ENCODE results near the gene ZNF276.
A peak's percentile ranks its signal among the peaks of the same experiment; 100 is the strongest.
"Not testable (repeated sequence)": the region's sequence is repeated elsewhere in the genome, so short reads cannot be mapped to it uniquely, and the experiment has no call there.

ZNF276 gene

DNA sequence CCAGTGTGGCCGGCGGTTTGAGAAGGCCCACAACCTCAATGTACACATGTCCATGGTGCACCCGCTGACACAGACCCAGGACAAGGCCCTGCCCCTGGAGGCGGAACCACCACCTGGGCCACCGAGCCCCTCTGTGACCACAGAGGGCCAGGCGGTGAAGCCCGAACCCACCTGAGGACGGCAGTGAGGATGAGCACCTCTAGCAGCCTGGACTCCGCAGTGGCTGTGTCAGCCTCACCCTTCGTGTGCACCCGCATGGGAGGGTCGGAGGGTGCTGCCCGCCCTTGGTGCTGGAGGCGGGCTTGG, 16.7 kb downstream of the ZNF276 start:
- DNase-seq, result no peak

DNA sequence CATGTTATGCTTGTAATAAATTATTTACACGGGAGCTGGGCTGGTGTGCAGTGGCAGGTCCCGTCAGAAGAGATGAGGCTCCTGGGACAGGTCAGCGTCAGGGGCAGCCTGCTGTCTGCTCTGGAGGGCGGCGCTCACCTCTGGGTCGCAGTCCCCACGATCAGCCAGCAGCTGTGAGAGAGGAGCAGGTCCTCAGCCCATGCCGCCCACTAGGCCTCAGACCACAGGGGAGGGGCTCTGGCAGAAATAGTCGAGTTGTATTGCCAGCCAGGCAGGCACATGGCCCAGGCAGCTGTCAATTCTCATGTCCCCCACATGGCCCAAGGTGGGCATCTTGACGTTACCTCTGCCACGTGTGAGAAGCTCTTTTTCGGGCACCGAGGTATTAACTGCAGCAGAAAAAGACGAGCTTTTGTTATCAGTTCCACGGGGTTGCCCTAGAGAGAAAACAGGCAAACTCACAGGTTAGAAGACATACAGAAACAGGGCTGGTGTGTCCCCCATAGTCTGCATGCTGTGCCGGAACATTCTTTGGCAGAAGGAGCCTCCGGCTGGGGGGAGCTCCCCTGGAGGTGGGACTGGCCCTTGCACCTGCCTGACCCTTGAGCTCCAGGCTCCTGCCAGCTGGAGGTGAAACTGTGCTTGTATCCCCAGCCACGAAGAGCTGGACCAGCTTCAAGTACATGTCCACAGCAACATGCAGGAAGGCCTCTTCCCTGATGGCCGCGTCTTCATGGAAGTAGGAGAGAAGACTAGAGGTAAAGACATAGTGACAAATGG, 17.4 kb downstream of the ZNF276 start:
- DNase-seq, result no peak

DNA sequence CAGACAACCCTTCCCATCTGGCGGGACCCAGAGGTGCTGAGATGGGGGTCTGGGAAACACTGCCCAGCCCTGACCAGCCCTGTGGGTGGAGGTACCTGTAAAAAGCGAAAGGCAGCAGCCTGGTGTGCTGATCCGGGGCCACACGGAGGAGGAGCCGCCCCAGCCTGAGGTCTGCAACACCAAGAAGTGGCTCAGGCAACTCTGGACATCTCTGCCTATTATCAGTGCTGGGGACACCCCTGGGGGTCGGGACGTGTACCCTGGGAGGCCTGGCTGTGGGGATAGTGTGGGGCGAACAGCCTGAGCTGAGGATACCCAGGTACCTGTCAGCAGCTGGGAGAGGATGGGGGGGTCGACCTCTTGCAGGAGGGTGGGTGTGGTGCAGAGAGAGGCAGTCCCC, 18.0 kb downstream of the ZNF276 start:
- DNase-seq, result no peak

DNA sequence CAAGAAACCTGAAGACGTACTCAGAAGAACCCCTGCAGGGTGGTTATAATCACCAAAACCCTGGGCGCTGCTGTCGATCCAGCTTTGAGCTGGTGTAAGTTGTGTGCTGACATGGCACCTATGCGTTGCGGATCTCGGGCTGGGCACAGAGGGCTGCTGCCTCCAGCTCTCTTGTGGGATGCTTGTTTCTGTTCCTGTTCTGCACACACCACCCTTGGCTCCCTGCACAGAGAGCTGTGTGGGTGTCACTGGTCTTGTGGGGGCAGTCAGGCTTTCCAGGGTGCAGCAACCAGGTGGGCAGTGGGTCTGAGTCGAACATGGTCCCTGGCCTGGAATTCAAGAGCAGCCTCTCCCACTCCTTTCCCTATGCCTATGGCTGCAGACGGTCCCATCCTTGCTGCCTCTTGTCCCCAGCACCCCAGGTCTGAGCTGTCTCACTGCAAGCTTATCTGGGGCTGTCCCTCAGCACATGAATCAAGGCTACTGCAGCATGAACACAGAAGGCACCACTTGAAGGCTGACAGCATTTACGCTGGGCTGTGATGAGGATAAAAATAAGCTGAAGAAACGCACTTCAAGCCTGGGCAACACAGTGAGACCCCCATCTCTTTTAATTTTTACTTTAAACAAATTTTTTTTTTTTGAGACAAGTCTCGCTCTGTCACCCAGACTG, 20.1 kb downstream of the ZNF276 start:
- DNase-seq, result no peak

DNA sequence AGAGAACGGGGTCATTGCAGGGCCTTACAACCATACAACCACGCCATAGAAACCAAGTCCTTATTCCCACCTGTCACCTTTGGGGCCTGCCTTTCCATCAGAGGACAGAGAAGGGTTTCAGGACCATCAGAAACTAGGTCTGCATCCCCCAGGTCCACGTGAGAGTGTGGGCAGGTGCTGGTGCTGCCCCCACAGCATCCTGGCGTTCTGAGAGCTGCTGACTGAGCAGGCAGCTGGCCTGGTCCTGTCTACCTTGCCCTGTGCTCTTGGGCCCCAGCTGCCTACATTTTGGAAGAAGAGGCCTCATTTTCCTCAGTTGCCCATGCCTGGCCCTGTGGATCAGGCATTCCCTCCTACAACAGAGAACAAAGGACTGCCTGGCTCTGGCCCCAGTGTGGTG, 21.6 kb downstream of the ZNF276 start:
- no peak for DNase-seq

DNA sequence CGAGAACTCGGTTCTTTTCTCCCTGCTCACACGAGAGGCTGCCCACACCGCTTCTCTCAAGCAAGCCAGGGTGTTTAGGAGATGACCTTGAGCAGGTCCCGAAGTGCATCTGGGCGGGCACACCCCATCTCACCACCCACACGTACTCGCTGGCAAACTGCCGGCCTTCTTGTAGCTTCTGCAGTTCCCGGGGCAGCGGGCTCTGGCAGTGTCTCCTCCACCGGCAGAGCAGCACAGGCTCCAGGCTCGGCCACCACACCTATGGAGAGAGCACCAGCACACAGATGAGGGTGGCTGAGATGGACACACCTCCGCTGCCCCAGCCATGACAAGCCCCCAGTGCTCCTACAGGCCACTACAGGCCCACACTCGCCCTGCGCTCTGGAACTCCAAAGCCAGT, 23.5 kb downstream of the ZNF276 start:
- DNase-seq, result no peak

DNA sequence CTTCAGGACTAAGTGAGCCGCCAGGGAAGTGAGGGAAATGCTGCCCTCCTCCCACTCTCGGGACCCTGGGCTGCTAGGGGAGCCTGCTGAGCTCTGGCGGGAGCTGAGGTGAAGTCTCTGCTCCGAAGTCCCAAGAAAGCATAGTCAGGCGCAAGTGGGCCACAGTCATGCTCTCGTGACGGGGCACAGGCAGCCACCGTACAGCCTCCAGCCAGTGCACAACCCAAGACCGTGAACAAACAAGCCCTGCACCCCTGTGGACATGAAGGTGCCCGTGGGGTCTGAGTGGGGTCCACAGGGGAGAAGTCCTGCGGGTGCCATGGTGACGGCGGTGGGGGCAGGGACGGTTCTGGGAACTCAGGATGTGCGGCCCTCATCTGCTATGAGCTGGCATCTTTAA, 24.7 kb downstream of the ZNF276 start:
- DNase-seq, result no peak

DNA sequence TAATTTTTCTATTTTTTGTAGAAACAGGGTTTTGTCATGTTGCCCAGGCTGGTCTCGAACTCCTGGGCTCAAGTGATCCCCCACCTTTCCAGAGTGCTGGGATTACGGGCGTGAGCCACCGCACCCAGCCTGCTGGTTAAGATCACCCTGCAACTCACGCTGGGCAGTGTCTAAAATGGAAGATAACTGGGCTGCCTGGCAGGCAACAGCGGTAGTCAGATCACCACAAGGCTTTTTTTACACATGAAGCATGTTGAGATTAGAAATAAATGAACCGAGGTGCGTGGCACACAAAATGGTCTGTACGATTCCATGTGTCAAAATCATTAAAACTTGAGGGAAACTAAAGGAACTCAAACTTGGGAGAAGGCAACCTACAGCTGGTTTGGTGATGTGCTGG, 26.7 kb downstream of the ZNF276 start:
- no peak for DNase-seq

DNA sequence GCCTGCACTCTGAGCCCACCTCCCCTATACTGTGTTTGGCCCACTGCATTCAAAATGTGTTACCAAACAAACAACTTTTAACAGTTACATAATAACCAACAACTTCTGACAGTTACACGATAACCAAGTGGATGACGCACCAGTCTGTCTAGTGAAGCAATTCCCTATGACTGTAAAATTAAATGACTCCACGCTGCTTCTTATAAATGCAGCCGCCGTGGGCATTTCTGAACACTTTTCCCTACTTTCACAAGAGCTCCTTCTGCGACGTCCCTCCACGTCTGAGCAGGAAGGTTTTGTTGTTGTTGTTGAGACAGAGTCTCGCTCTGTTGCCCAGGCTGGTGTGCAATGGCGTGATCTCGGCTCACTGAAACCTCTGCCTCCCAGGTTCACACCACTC, 27.6 kb downstream of the ZNF276 start:
- no peak for DNase-seq

DNA sequence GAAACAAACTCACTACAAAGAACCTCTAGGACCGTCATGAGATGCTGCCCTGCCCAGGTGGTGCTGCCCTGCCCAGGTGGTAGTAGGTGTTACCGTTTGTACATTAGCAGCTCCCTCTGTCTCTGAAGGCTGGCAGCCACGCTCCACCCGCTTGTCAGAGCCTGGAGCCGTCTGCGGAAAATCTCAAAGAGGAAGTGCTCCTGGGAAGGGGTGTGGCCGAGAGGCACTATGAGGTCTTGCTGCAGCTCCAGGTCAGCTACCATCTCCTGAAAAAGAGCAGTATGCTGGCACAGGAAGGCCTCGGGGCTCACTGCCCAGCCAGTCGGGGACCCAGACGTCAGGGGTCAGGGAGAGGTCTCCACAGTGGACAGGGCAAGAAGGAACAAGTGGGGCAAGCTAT, 28.3 kb downstream of the ZNF276 start:
- no peak for DNase-seq

DNA sequence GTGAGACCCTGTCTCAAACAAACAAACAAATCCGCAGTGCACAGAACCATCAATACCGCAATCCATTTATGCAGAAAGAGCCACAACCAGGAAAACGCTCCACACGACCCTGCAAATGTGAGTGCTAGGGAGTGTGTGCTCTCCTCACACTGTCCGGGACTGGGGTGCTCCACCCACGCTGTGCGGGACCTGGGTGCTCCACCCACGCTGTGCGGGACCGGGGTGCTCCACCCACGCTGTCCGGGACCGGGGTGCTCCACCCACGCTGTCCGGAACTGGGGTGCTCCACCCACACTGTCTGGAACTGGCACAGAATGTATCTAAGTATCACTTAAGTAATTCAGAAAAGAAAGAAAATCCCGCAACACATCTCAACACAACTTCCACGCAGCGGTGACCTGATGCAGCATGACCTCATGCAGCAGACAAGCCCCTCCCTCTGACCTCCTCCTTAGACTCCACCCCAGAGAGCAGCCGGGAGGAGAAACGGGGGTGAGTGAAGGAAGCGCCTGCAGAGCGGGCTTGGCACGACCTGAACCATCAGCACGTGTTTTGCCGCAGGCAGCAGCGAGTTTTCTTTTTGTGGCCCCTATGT, 38.5 kb downstream of the ZNF276 start:
- peak; percentile 27 for DNase-seq

DNA sequence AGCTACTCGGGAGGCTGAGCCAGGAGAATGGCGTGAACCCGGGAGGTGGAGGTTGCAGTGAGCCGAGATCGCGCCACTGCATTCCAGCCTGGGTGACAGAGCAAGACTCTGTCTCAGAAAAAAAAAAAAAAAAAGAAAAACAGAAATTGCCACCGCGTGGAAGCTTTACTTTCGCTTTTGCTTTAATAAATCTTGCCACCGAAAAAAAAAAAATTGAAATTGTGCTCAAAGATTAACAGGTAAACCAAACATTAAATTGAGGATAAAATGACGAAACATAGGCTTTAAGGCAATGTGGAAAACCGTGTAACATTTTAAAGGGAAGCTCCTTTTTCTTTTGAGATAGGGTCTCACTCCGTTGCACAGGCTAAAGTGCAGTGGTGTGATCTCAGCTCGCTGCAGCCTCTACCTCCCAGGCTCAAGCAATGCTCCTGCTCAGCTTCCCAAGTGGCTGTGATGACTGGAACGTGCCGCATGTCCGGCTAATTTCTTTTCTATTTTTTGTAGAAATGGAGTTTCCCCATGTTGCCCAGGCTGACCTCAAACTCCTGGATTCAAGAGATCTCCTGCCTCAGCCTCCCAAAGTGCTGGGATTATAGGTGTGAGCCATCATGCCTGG, 40.1 kb downstream of the ZNF276 start:
- peak; percentile 14 for DNase-seq

DNA sequence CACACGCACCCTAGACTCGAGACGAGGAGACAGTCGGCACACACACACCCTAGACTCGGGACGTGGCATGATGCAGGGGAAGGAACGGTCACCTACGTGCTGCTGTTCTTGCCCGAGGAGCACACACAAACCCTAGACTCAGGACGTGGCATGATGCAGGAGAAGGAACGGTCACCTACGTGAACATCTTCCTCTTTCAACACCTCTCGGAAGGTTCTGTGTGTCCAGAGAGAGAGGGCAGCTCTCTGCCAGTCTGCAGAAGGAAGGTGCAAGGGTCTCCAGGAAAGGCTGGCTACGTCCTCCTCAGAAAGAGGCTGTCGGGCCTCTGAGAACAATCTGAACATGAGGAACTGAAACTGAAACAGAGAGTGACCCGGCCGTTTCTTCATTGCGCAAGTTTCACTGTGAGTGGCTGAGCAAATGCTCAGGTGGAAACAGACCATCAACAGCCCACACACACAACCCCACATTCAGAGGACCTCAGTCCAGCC, 43.4 kb downstream of the ZNF276 start:
- peak; percentile 67 for DNase-seq

DNA sequence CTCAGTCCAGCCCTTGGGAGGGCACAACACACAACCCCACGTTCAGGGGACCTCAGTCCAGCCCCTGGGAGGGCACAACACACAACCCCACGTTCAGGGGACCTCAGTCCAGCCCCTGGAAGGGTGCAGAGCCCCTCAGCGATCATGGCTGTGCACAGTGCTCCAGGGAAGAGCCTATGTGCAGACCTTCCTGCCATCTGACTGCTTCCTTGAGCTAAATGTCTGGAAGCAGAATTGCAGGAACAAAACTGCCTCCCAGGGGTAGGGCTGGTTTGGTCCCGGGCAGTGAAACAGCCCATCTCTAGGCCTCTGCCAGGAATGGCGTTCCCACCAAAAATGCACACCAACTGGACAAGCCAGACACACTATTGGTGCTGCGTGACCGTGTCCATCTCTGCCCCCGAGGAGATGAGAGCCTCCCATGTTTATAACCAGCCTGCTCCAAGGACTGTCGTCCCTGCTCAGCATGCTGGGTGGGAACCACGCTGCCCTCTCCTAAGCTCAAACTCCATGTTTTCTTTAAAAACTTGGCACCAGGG, 44.0 kb downstream of the ZNF276 start:
- DNase-seq, result no peak

DNA sequence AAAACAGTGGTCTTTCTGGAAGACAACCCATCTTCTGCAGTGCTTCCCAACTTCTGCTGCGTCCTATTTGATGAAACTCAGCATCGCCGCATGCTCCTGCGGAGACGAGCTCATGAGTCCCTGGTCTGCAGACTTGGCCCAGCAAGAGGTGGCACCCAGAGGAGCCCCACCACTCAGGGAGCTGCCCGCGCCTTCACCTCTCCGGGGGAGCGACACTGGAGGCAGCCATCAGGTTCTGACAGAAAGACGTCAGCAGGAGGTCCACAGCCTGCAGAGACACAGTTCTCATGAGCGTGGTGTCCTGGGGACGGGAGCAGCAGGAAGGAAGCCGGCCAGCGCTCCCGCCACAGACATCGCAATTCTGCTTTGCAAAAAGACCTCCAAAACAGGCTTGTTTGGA, 49.0 kb downstream of the ZNF276 start:
- DNase-seq, result no peak

DNA sequence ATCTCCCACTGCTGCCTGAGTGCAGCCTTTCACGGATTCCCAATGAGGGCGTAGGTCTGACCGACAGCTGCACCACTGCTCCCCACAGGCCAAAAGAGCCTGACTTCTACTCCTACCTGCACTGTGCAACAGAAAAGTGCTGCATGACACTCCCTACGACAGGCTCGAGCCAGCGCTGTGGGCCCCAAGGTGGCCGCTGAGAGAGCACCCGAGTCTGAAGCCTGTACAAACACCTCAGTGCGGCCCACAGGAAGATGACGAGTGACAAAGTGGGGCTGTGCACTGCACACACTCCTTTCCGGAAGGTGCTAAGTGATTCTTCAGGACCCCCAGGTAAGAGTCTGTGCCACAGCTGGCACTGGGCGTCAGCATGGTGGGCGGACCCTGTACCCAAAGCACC, 53.9 kb downstream of the ZNF276 start:
- DNase-seq, result no peak

DNA sequence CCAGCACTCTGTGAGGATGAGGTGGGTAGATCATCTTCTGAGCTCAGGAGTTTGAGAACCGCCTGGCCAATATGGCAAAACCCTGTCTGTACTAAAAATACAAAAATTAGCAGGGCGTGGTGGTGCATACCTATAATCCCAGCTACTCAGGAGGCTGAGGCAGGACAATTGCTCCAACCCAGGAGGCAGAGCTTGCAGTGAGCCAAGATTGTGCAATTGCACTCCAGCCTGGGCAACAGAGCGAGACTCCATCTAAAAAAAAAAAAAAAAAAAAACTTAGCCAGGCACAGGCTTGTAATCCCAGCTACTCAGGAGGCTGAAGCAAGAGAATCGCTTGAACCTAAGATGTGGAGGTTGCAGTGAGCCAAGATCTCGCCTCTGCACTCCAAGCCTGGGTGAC, 56.9 kb downstream of the ZNF276 start:
- DNase-seq, result not testable (repeated sequence)

DNA sequence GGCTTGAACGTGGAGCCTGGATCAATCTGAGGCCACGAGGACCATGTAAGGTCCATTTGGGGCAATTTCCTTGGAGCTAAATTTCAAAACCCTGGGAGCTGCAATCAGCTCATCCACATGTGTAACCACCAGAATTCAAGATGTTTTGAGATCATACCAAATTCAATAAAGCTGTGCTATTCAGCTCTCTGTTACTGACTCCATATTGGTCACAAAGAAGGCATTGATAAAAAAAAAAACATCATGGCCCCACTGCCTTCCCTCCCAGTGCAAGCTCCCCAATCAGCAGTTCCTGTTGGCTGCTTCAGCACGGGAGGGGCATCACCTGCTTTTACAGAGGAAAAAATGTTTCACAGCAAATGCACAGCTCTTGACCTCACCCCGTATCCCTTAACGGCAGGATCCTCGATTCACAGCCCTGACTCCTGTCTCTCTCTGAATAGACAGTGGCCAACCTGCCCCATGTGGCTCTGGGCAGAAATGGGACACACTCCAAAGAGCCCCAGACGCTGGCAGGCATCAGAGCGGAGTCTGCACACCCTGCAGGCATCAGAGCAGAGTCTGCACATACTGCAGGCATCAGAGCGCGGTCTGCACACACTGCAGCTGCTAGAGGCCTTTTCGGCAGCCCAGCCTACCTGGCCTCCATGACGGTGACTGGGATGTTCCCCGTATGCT, 58.0 kb downstream of the ZNF276 start:
- DNase-seq, result no peak

DNA sequence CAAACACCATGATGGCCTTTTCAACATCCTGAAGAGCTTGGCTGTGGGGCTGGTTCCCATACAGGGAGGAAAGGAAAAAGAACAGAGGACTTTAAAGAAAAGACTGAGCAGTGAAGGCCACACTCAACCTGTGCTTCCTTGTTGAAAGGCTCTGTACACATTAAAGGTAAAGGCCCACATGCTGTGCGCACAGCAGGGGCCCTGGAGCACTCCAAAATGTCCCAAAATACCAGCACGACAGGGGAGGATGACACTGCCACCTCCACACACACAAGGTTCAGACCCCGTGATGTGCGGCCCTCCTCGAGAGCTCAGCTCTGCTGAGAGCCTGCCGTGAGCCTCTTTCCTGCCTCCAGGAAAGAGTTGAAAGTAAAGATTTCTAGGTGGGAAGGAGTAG, 58.6 kb downstream of the ZNF276 start:
- DNase-seq, result no peak

DNA sequence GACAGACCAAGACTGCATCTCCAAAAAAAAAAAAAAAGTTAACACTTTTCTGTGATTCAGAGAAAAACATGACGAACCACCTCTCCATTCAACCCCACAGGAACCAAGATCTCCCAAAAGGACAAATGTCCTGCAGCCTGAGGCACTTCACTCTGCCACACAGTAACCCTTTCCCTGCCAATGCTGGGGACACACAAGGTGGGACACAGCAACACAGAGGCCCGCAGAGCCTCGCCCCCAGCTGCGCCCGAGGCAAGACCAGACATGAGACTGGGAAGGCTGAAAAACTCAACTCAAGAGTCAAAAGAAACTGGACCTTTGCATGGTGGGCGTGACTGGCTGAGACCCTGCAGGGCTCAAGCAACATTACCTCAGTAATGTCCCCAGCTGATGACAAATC, 61.2 kb downstream of the ZNF276 start:
- no peak for DNase-seq

DNA sequence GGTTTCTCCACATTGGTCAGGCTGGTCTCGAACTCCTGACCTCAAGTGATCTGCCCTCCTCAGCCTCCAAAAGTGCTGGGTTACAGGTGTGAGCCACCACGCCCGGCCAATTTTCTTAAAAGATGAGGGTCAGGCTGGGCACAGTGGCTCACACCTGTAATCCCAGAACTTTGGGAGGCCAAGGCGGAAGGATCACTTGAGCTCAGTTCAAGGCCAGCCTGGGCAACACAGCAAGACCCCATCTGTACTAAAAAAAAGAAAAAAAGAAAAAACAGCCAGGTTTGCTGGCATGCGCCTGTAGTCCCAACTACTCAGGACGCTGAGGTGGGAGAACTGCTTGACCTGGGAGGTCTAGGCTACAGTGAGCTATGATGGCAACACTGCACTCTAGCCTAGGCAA, 62.6 kb downstream of the ZNF276 start:
- not testable (repeated sequence) for DNase-seq

DNA sequence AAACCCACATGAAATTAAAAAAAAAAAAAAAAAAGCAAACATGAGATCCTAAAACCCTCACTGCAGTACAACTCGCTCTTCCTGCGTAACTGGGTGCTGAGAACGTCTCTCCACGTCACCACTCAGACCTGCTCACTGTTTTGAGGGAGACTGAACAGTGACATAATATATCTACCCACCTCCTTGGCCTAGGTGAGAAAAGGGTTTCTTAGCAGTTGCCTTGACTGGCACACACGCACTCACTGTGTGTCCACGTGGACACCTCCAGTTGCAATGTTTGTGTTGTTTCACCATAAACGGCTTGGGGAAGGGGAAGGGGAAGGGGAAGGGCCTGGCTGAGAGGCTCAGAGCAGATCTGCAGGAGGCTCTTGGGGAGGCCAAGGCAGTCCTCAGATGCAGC, 63.1 kb downstream of the ZNF276 start:
- DNase-seq, result peak; percentile 50

DNA sequence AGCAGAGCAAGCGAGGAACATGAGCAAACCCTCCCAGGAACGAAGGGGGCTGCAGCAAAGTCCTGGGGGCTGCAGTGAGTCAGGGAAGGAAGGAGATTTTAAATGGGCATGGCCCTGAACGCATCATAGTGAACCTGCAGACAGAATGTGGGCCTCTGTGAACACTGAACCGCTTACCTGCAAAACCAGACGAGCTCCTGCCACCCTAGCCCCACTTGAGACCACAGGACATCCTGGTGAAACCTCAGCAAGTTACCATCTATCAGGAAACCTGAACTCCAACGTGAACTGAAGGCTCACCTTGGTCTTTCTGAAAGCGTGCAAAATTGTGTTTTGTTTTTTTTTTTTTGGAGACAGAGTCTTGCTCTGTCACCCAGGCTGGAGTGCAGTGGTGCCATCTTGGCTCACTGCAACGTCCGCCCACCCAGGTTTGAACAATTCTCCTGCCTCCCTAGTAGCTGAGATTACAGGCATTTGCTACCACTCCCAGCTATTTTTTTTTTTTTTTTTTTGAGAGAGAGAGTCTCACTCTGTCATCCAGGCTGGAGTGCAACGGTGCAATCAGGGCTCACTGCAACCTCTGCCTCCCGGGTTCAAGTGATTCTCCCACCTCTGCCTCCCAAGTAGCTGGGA, 64.3 kb downstream of the ZNF276 start:
- peak; percentile 68 for DNase-seq
